Articular chondrocyte of knee joint (primary cell): ENCODE data around the gene PHIP. TPM values are rescaled to one million over a fixed set of nuclear protein-coding genes. Genes with fewer than 3 reads are reported as not detected.

ENCODE experiments used
- total RNA-seq: library from RNA; depleted of rRNA; stranded (reverse); fragments of >200 nt; gene quantifications from 2 replicates; pipeline ENCODE4 v1.2.3, GENCODE V29; 2012

Gene PHIP
- 30.4 and 35.1 TPM in 2 replicates for total RNA-seq

GRCh38 chr6:79078075-79078969 is at the start of gene PHIP:
Gene PHIP, minus strand, starts transcription at chr6:79078254. Its CDS starts 186 bp downstream, at chr6:79078068.

Other genes with a start within 250 kb of the PHIP start
- 6.4 and 9.9 TPM in 2 replicates for gene IRAK1BP1, start 210.7 kb downstream of the PHIP start, total RNA-seq
- gene HMGN3, start 156.4 kb upstream of the PHIP start, total RNA-seq, result 29.1 and 29.9 TPM in 2 replicates